IMR-90 (cell line): Measurements from ENCODE around the gene PMM2. TPM values are rescaled to one million over a fixed set of nuclear protein-coding genes. Genes with fewer than 3 reads are reported as not detected.

Experiments used
- ATAC-seq: fragments of 200-7000 bp; cut with Tn5 transposase; 2 replicates; pipeline ENCODE4 v1.9.1; 2020; ENCODE audit warnings: low read depth, mild to moderate bottlenecking, moderate library complexity
- BruUV-seq: library from RNA; stranded (reverse); fragments of 400-500 nt; replicated peaks from 2 replicates; lab custom pipeline; 2021; lab: Mats Ljungman, UMichigan
- CTCF ChIA-PET: fragments of 300-600 bp; formaldehyde crosslinking; extraction: SDS; loops from one replicate; lab custom pipeline; 2021; ENCODE audit warnings: antibody characterized with exemption; lab: Yijun Ruan, JAX
- POLR2A ChIA-PET: fragments of 300-600 bp; sonication (Branson Sonifier 250); formaldehyde crosslinking; loops from one replicate; lab custom pipeline; 2022; ENCODE audit warnings: antibody characterized with exemption; ENCODE audit not compliant: unreplicated experiment; lab: Charles Lee
- DNase-seq: peaks from one replicate; pipeline ENCODE4 v3.0.0; 2013
- H2AFZ ChIP-seq: replicated peaks from 2 replicates; pipeline ENCODE3; 2013; ENCODE audit warnings: low read length, mild to moderate bottlenecking; ENCODE audit not compliant: poor library complexity
- H2AK5ac ChIP-seq: 2 replicates; pipeline ENCODE4 v1.6.1; 2013; ENCODE audit warnings: low read depth, low read length, inconsistent platforms
- H2AK9ac ChIP-seq: replicated peaks from 2 replicates; pipeline ENCODE3; 2013; ENCODE audit warnings: mild to moderate bottlenecking, low read depth, low read length, moderate library complexity; ENCODE audit not compliant: poor library complexity
- H2BK120ac ChIP-seq: 2 replicates; pipeline ENCODE4 v1.6.1; 2013; ENCODE audit warnings: low read depth, low read length, inconsistent platforms
- H2BK15ac ChIP-seq: 3 replicates; pipeline ENCODE4 v1.6.1; 2013; ENCODE audit warnings: low read depth, low read length, inconsistent platforms
- H2BK20ac ChIP-seq: 2 replicates; pipeline ENCODE4 v1.6.1; 2013; ENCODE audit warnings: low read depth, mild to moderate bottlenecking, inconsistent platforms, low read length, moderate library complexity
- H2BK5ac ChIP-seq: 2 replicates; pipeline ENCODE4 v1.6.1; 2013; ENCODE audit warnings: mild to moderate bottlenecking, low read depth, low read length, inconsistent platforms; ENCODE audit not compliant: poor library complexity, severe bottlenecking
- H3K14ac ChIP-seq: replicated peaks from 2 replicates; pipeline ENCODE4 v1.6.1; 2013; ENCODE audit warnings: low read depth, low read length, inconsistent platforms
- H3K18ac ChIP-seq: 2 replicates; pipeline ENCODE4 v1.6.1; 2013; ENCODE audit warnings: low read depth, low read length, control low read depth
- H3K23ac ChIP-seq: 2 replicates; pipeline ENCODE4 v1.6.1; 2013; ENCODE audit warnings: low read depth, low read length, inconsistent platforms
- H3K27ac ChIP-seq: 2 replicates; pipeline ENCODE4 v1.5.1; 2013; ENCODE audit warnings: mild to moderate bottlenecking, control low read depth, low read length; ENCODE audit not compliant: insufficient read depth
- H3K27me3 ChIP-seq: 2 replicates; pipeline ENCODE4 v1.6.1; 2013; ENCODE audit warnings: low read length; ENCODE audit not compliant: control insufficient read depth, insufficient read depth
- H3K36me3 ChIP-seq: 2 replicates; pipeline ENCODE4 v1.6.1; 2013; ENCODE audit warnings: low read length, mixed read lengths; ENCODE audit not compliant: control insufficient read depth, insufficient read depth
- H3K4ac ChIP-seq: 2 replicates; pipeline ENCODE4 v1.6.1; 2013; ENCODE audit warnings: low read depth, low read length, inconsistent platforms
- H3K4me1 ChIP-seq: 2 replicates; pipeline ENCODE4 v1.6.1; 2013; ENCODE audit warnings: low read length, mixed read lengths; ENCODE audit not compliant: control insufficient read depth, insufficient read depth
- H3K4me2 ChIP-seq: 2 replicates; pipeline ENCODE4 v1.6.1; 2013; ENCODE audit warnings: low read depth, mild to moderate bottlenecking, control low read depth, low read length, moderate library complexity
- H3K4me3 ChIP-seq: 2 replicates; pipeline ENCODE4 v1.5.1; 2013; ENCODE audit warnings: low read depth, mild to moderate bottlenecking, control low read depth, low read length, moderate library complexity; ENCODE audit not compliant: insufficient read depth
- H3K56ac ChIP-seq: 2 replicates; pipeline ENCODE4 v1.6.1; 2013; ENCODE audit warnings: low read length, inconsistent platforms; ENCODE audit not compliant: insufficient read depth; ENCODE audit errors: extremely low read depth
- H3K79me1 ChIP-seq, 2 experiments: 2 replicates each; pipeline ENCODE4 v1.6.1; 2013; ENCODE audit warnings: low read length in 2 of 2, inconsistent platforms in 1 of 2, low read depth in 1 of 2
- H3K9ac ChIP-seq: 2 replicates; pipeline ENCODE4 v1.6.1; 2013; ENCODE audit warnings: low read depth, low read length, control low read depth
- H3K9me1 ChIP-seq: 2 replicates; pipeline ENCODE4 v1.6.1; 2013; ENCODE audit warnings: low read length, inconsistent platforms; ENCODE audit not compliant: insufficient read depth
- H3K9me3 ChIP-seq: 2 replicates; pipeline ENCODE4 v1.6.1; 2013; ENCODE audit warnings: low read length; ENCODE audit not compliant: control insufficient read depth, insufficient read depth
- H4K20me1 ChIP-seq: 2 replicates; pipeline ENCODE4 v1.6.1; 2013; ENCODE audit warnings: low read length, inconsistent platforms; ENCODE audit not compliant: insufficient read depth
- H4K5ac ChIP-seq: 2 replicates; pipeline ENCODE4 v1.6.1; 2013; ENCODE audit warnings: mild to moderate bottlenecking, low read depth, low read length, control low read depth
- H4K8ac ChIP-seq, 2 experiments: 2 replicates each; pipeline ENCODE4 v1.6.1; 2013; ENCODE audit warnings: low read depth in 2 of 2, low read length in 2 of 2, control low read depth in 1 of 2, inconsistent platforms in 1 of 2
- H4K91ac ChIP-seq: 2 replicates; pipeline ENCODE4 v1.6.1; 2013; ENCODE audit warnings: low read depth, low read length, inconsistent platforms; ENCODE audit not compliant: insufficient read depth
- BHLHE40 ChIP-seq: fragments of 150-350 bp; IDR thresholded peaks from 2 replicates; pipeline ENCODE4 v1.6.1; 2016; ENCODE audit warnings: mild to moderate bottlenecking, low read depth, low read length
- CEBPB ChIP-seq: IDR thresholded peaks from 2 replicates; pipeline ENCODE4 v1.6.1; 2012; ENCODE audit warnings: low read depth, low read length, improper control_type of control experiment
- CHD1 ChIP-seq: IDR thresholded peaks from 2 replicates; pipeline ENCODE4 v1.6.1; 2012; ENCODE audit warnings: low read depth, low read length, improper control_type of control experiment
- CTCF ChIP-seq: conservative IDR thresholded peaks from 2 replicates; pipeline ENCODE4 v1.5.1; 2012; ENCODE audit warnings: mild to moderate bottlenecking, low read depth, low read length, improper control_type of control experiment
- ELK1 ChIP-seq: fragments of 150-350 bp; IDR thresholded peaks from 2 replicates; pipeline ENCODE4 v1.6.1; 2016; ENCODE audit warnings: low read depth, mild to moderate bottlenecking, low read length, moderate library complexity, borderline replicate concordance
- FOS ChIP-seq: fragments of 150-350 bp; IDR thresholded peaks from 2 replicates; pipeline ENCODE4 v1.6.1; 2016; ENCODE audit warnings: low read depth, low read length
- MAFK ChIP-seq: IDR thresholded peaks from 2 replicates; pipeline ENCODE4 v1.6.1; 2012; ENCODE audit warnings: low read depth, low read length, improper control_type of control experiment
- MAZ ChIP-seq: IDR thresholded peaks from 2 replicates; pipeline ENCODE4 v1.6.1; 2012; ENCODE audit warnings: low read depth, mild to moderate bottlenecking, low read length, improper control_type of control experiment, moderate library complexity, borderline replicate concordance
- MXI1 ChIP-seq: IDR thresholded peaks from 2 replicates; pipeline ENCODE4 v1.6.1; 2012; ENCODE audit warnings: low read depth, mild to moderate bottlenecking, low read length, moderate library complexity, borderline replicate concordance
- NFE2L2 ChIP-seq: fragments of 150-350 bp; IDR thresholded peaks from 2 replicates; pipeline ENCODE4 v1.6.1; 2016; ENCODE audit warnings: low read depth, mild to moderate bottlenecking, low read length
- POLR2A ChIP-seq: IDR thresholded peaks from 2 replicates; pipeline ENCODE4 v1.6.1; 2012; ENCODE audit warnings: mild to moderate bottlenecking, low read depth, low read length
- RAD21 ChIP-seq: IDR thresholded peaks from 2 replicates; pipeline ENCODE4 v1.6.1; 2012; ENCODE audit warnings: low read length, improper control_type of control experiment
- RCOR1 ChIP-seq: IDR thresholded peaks from 2 replicates; pipeline ENCODE4 v1.6.1; 2012; ENCODE audit warnings: mild to moderate bottlenecking, low read length, improper control_type of control experiment; ENCODE audit not compliant: insufficient replicate concordance
- RFX5 ChIP-seq: IDR thresholded peaks from 2 replicates; pipeline ENCODE4 v1.8.0; 2012; ENCODE audit warnings: low read depth, mild to moderate bottlenecking, low read length, moderate library complexity
- SMC3 ChIP-seq: fragments of 150-350 bp; IDR thresholded peaks from 2 replicates; pipeline ENCODE4 v1.6.1; 2016; ENCODE audit warnings: low read depth, mild to moderate bottlenecking, antibody characterized with exemption, low read length, moderate library complexity
- WGBS, 2 experiments: methylation state at CpG; one replicate each; pipeline versions ENCODE4 v1.1.5 to v1.1.7; 2013; ENCODE audit warnings: missing lambda C conversion rate in 2 of 2; ENCODE audit not compliant: insufficient read length in 1 of 2; ENCODE audit errors: extremely low coverage in 2 of 2; 5-methylcytosine and 5-hydroxymethylcytosine counted together
- dilution Hi-C: fragments of 300-500 bp; cut with HindIII; formaldehyde crosslinking; loops from one replicate; pipeline ENCODE4 v1.14.3; 2018; ENCODE audit warnings: low sequenced_read_pairs; ENCODE audit not compliant: unreplicated experiment
- in situ Hi-C: fragments of 300-500 bp; cut with MboI; formaldehyde crosslinking; loops from 3 replicates; pipeline ENCODE4 v1.14.3; 2019; ENCODE audit warnings: low sequenced_read_pairs, inconsistent platforms, mixed read lengths
- intact Hi-C: fragments of 100-400 bp; cut with micrococcal nuclease; formaldehyde crosslinking; loops from 2 replicates; pipeline ENCODE4 v1.10.0; 2022
- polyA plus RNA-seq, 3 experiments: library from polyadenylated mRNA; depleted of rRNA; stranded (reverse); fragments of >200 nt; gene quantifications; 2 replicates each; pipeline ENCODE4 v1.2.3, GENCODE V29; 2012; ENCODE audit warnings: low replicate concordance in 1 of 3
- total RNA-seq: library from RNA; depleted of rRNA; stranded (reverse); fragments of >200 nt; gene quantifications from 2 replicates; pipeline ENCODE4 v1.2.3, GENCODE V29; 2012
- TF ChIP-seq, protein P1 (sequence below): fragments of 150-350 bp; IDR thresholded peaks from 2 replicates; pipeline ENCODE4 v1.6.1; 2017; ENCODE audit warnings: mild to moderate bottlenecking, antibody characterized with exemption, low read length, low read depth

Gene PMM2
- total and polyA plus RNA-seq, 2 of the 4 experiments (the other 2 are of a cell fraction): 25.8 to 38.9 TPM

DNA sequence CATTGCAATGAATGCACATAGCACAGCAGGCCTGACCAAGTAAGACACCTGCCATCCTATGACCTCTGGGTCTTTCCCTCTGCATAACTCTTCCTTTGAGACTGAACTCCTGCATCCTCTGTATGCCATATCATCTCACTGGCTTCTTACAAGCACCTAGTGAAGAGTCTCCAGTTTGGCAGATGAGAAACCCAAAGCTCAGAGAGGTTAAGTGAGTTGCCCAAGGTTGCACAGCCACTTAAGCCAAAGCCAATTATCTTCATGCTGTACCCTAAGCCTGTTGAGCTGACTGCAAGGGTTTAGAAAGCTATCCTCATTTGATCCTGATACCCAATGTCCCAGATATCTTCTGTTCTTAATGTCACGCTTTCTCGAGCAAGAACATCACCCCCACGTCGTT is 35.4 kb upstream of the PMM2 start:
- no peaks in the 10 kb centered on the region for H3K9me3 ChIP-seq
- H2BK20ac ChIP-seq: no peak overlapping the region
- TF ChIP-seq BHLHE40 (no peak), MAZ (no peak), MXI1 (no peak), MAFK (no peak), FOS (no peak), NFE2L2 (no peak), SMC3 (no peak), POLR2A (no peak), CTCF (no peak), RAD21 (no peak), RCOR1 (no peak), RFX5 (no peak), ELK1 (no peak), CEBPB (no peak), CHD1 (no peak)
- TF ChIP-seq, protein P1, sequence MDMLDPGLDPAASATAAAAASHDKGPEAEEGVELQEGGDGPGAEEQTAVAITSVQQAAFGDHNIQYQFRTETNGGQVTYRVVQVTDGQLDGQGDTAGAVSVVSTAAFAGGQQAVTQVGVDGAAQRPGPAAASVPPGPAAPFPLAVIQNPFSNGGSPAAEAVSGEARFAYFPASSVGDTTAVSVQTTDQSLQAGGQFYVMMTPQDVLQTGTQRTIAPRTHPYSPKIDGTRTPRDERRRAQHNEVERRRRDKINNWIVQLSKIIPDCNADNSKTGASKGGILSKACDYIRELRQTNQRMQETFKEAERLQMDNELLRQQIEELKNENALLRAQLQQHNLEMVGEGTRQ: no peak
- no peak overlapping the region for H3K4me2 ChIP-seq
- H3K4me1 ChIP-seq: no peaks in the 10 kb centered on the region
- no peak overlapping the region for H3K9ac ChIP-seq
- no peak overlapping the region for H3K14ac ChIP-seq
- H4K5ac ChIP-seq: no peak overlapping the region
- no TSS peak for BruUV-seq
- no peaks in the 10 kb centered on the region for H3K9me1 ChIP-seq
- no peak overlapping the region for H2AK5ac ChIP-seq
- no peaks in the 10 kb centered on the region for H4K20me1 ChIP-seq
- no peak overlapping the region for H2BK120ac ChIP-seq
- no peak overlapping the region for H2AFZ ChIP-seq
- no peak overlapping the region for H3K4ac ChIP-seq
- no peak overlapping the region for H3K56ac ChIP-seq
- intact Hi-C loops: no loop called here
- H3K23ac ChIP-seq: no peak overlapping the region
- no peak overlapping the region for H4K91ac ChIP-seq
- CTCF ChIA-PET: no interaction called here
- no peaks in the 10 kb centered on the region for H3K36me3 ChIP-seq
- no peak overlapping the region for H3K18ac ChIP-seq
- POLR2A ChIA-PET: no interaction called here
- in situ Hi-C loops: no loop called here
- H2BK15ac ChIP-seq: no peak overlapping the region
- H4K8ac ChIP-seq: no peak overlapping the region
- dilution Hi-C loops: no loop called here
- no peak overlapping the region for H2AK9ac ChIP-seq
- DNase-seq (no peak), ATAC-seq (no peak)
- no peak overlapping the region for H2BK5ac ChIP-seq
- no peaks in the 10 kb centered on the region for H3K79me1 ChIP-seq
- WGBS, 2 experiments: 77% methylated on average over 3 of the region's 4 CpGs; no CpG with 5 or more reads in 1 of the 2 experiments
- H3K27me3 ChIP-seq: peaks cover 2% of the 10 kb centered on the region; the same call in 1 of the 2 replicates
- no peak overlapping the region for H3K27ac ChIP-seq
- H3K4me3 ChIP-seq: no peak overlapping the region
